Fibroblast of pulmonary artery (primary cell): ENCODE results near the gene OR10J4.
A peak's percentile ranks its signal among the peaks of the same experiment; 100 is the strongest.

ENCODE experiments used
- DNase-seq: peaks from one replicate; pipeline ENCODE4 v3.0.0-alpha.2; 2010; ENCODE audit warnings: low read depth
- H3K4me3 ChIP-seq: replicated peaks from 2 replicates; pipeline ENCODE4 v1.5.1; 2011; ENCODE audit warnings: low read depth, mild to moderate bottlenecking, control low read depth, low read length, moderate library complexity
- CTCF ChIP-seq: IDR thresholded peaks from 2 replicates; pipeline ENCODE4 v1.5.1; 2011; ENCODE audit warnings: mild to moderate bottlenecking, control low read depth, low read length, inconsistent platforms; ENCODE audit errors: missing control alignments

The OR10J4 gene

GRCh38 chr1:159459551-159459950 lies 27.5 kb downstream of the OR10J4 start:
- no peak overlapping the region for H3K4me3 ChIP-seq
- no peak for TF ChIP-seq CTCF
- no peak for DNase-seq

DNA sequence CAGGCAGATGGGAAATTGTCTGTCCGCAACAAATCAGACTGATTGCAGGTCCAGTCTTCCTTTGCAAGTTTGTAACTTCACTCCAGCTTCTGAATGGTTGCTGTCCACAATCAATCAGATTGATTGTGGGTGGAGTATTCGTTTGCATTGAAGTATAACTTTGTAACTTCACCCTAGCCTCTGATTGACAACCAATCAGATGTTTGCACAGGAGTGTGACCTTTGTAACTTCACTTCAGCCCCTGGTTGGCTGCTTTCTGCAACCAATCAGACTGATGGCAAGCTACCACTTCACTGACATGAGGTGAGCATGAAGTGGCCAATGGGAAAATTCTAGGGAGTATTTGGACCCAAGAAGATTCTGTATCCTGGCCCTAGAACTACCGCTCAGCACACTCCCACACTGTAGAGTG lies 33.2 kb downstream of the OR10J4 start:
- TF ChIP-seq CTCF: no peak
- DNase-seq: no peak
- no peak overlapping the region for H3K4me3 ChIP-seq

- no peak overlapping the region for H3K4me3 ChIP-seq
- no peak for DNase-seq
- no peak for TF ChIP-seq CTCF
Observed at GRCh38 chr1:159468321-159468720, 36.3 kb downstream of the OR10J4 start.

- DNase-seq: peak; percentile 10
- TF ChIP-seq CTCF: no peak
- no peak overlapping the region for H3K4me3 ChIP-seq
Observed at GRCh38 chr1:159469921-159470533, 38.0 kb downstream of the OR10J4 start.

DNA sequence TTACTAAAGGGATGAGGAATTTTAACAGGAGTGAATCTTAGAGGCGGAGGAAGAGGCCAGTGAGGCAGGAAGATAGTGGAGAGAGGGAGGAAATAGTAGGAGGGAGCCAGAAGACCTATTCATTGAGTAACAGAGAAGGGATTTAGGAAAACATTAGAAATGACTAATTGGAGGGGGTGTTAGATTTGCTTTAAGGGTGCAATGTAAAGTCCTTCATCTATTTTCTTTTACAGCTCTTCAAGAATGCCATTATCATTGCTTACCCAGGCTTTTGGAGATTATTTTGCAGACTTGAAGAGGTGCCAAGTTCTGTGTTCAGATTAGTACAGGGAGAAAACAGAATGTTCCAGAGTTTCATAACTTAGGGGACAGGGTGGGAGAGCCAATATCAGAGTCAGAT lies 41.3 kb downstream of the OR10J4 start:
- DNase-seq: peak; percentile 91

DNA sequence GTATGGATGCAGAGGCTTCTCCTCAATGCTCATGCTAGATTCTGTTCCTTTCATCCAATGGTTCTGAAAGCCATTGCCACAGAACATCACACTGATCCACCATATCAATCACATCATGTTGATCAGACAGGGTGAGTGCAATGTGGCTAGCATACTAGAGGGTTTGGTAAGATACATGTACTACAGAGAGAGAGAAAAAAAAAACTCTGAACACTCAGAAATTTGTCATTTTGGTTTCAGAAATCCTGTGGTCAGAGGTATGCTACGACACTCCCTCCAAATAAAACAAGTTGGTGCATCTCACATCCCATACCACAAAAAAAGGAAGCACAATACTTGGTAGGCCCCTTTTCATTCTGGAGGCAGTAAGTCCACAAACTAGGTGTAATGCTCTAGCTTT lies 42.9 kb downstream of the OR10J4 start:
- DNase-seq: no peak
- no peak for TF ChIP-seq CTCF
- no peak overlapping the region for H3K4me3 ChIP-seq

More for the DNA sequence above, 41.3 kb downstream of the OR10J4 start:
- no peak overlapping the region for H3K4me3 ChIP-seq
- TF ChIP-seq CTCF: no peak
